Neutrophil (primary cell): ENCODE data around the gene IGSF21.

Source experiments
- H3K27ac ChIP-seq: fragments of 200-600 bp; sonication (generic); 2 replicates; pipeline ENCODE4 v1.5.1; 2016; ENCODE audit warnings: mild to moderate bottlenecking, moderate library complexity
- H3K27me3 ChIP-seq: fragments of 200-600 bp; sonication (generic); 2 replicates; pipeline ENCODE4 v1.6.0; 2016; ENCODE audit warnings: mild to moderate bottlenecking
- H3K36me3 ChIP-seq: fragments of 200-600 bp; sonication (generic); 2 replicates; pipeline ENCODE4 v1.5.1; 2017
- H3K4me1 ChIP-seq, 2 experiments: fragments of 200-600 bp in 1 of 2; sonication (generic) in 1 of 2; 1 replicate in 1 of 2; 2 replicates in 1 of 2; pipeline versions ENCODE4 v1.5.1 to v1.6.1; 2013 to 2016; ENCODE audit warnings: low read depth in 1 of 2, low read length in 1 of 2, mild to moderate bottlenecking in 1 of 2, moderate library complexity in 1 of 2; ENCODE audit not compliant: control insufficient read depth in 1 of 2, insufficient read depth in 1 of 2
- H3K4me3 ChIP-seq, 2 experiments: fragments of 200-600 bp in 1 of 2; sonication (generic) in 1 of 2; 1 replicate in 1 of 2; 2 replicates in 1 of 2; pipeline ENCODE4 v1.5.1; 2013 to 2016; ENCODE audit warnings: low read depth in 1 of 2, low read length in 1 of 2, mild to moderate bottlenecking in 1 of 2, moderate library complexity in 1 of 2
- H3K9me3 ChIP-seq: fragments of 200-600 bp; sonication (generic); 2 replicates; pipeline ENCODE4 v1.5.1; 2016
- TF ChIP-seq, protein P1 (sequence below): fragments of 200-600 bp; sonication (generic); IDR thresholded peaks from 2 replicates; pipeline ENCODE4 v1.5.1; 2016; ENCODE audit warnings: antibody characterized with exemption

Gene IGSF21

DNA sequence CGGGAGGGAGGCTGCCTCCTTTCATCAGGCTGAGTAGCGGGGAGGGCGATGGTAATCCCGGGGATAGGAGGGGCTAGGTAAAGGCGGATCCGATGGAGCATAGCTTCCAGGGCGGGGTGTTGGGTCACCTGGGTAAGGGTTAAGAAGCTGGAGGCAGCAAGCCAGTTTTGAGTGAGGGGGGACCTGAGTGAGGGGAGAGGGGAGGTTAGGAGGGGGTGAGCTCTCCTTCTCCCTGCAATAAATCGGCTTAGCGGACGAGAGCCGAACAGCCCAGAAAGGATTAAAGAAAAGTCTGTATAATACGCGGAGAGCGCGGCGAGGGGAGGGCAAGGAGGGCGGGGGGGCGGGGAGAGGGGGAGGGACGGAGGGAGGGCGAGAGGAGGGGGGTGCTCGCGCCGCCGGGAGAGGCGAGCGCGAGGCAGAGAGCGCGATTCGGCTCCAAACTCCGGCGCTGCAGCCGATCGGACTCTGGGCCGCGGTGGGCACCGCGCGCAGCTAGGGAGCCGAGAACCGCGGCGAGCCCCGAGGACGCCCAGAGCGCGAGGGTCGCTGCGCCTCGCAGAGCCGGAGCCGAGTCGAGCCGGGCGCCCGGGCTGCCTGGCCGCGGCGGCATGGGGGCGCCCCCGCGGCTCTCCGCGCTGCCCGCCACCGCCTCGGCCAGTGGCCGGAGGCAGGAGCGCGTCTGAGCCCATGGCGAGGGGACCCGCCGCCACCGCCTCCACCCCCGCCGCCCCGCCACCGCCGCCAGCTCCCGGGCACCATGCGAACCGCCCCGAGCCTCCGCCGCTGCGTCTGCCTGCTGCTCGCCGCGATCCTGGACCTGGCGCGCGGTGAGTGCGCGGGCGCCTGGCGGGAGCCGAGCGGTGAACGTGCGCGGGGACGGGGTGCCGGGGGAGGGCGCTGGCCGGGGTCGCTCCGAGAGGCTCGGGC, at the start of gene IGSF21:
Gene IGSF21, plus strand, starts transcription at position 430 of the 930 bp plus-strand sequence. Its CDS starts 331 bp downstream, at position 761.
- no peaks in the 10 kb centered on the region for H3K9me3 ChIP-seq
- H3K4me1 ChIP-seq = peaks cover 2 to 11% of the 10 kb centered on the region in 2 experiments
- TF ChIP-seq, protein P1, sequence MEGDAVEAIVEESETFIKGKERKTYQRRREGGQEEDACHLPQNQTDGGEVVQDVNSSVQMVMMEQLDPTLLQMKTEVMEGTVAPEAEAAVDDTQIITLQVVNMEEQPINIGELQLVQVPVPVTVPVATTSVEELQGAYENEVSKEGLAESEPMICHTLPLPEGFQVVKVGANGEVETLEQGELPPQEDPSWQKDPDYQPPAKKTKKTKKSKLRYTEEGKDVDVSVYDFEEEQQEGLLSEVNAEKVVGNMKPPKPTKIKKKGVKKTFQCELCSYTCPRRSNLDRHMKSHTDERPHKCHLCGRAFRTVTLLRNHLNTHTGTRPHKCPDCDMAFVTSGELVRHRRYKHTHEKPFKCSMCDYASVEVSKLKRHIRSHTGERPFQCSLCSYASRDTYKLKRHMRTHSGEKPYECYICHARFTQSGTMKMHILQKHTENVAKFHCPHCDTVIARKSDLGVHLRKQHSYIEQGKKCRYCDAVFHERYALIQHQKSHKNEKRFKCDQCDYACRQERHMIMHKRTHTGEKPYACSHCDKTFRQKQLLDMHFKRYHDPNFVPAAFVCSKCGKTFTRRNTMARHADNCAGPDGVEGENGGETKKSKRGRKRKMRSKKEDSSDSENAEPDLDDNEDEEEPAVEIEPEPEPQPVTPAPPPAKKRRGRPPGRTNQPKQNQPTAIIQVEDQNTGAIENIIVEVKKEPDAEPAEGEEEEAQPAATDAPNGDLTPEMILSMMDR = no peak
- peaks cover 81% of the 10 kb centered on the region for H3K27me3 ChIP-seq
- H3K4me3 ChIP-seq = no peak within 1 kb of the TSS
- H3K36me3 ChIP-seq = no peaks in the 10 kb centered on the region
- no peak within 1 kb of the TSS for H3K27ac ChIP-seq

DNA sequence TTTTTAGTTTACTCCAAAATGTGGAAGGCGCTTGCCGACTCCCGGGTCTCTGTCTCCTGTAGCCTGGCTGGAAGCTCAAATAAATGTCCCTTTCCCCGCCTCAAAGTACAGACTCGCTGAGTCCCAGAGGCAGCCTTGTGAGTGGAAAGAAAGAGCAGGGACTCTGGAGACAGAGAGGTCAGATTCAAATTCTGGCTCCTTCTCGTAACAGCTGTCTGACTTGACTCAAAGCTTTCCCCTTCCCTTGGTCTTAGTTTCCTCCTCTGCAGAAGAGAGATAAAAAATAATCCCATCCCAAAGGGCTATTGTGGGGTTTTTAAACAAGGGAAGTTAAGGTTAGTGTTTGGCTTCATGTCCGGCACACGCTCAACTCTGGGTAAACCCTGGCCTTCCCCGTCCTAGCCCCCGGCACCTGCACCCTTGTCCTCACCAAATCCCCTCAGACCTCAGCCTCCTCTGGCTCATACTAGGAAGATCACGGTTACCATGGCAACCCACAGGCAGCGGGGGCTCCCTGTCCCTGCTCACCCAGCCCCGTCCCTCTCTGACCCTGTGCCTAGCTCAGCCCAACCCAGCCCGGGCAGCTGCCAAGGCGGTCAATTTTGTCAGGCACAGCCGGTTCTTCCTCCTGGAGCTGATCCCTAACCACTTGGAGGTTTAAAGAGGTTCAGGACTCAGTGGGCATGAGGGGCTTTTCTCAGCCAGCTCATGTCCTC, 49.2 kb upstream of the IGSF21 start:
- Histone ChIP-seq H3K4me1 (no peaks in the 10 kb centered on the region), H3K36me3 (no peaks in the 10 kb centered on the region), H3K27me3 (no peaks in the 10 kb centered on the region), H3K4me3 (no peak overlapping the region), H3K27ac (no peak overlapping the region), H3K9me3 (peaks cover 7% of the 10 kb centered on the region)
- TF ChIP-seq, protein P1 = no peak

DNA sequence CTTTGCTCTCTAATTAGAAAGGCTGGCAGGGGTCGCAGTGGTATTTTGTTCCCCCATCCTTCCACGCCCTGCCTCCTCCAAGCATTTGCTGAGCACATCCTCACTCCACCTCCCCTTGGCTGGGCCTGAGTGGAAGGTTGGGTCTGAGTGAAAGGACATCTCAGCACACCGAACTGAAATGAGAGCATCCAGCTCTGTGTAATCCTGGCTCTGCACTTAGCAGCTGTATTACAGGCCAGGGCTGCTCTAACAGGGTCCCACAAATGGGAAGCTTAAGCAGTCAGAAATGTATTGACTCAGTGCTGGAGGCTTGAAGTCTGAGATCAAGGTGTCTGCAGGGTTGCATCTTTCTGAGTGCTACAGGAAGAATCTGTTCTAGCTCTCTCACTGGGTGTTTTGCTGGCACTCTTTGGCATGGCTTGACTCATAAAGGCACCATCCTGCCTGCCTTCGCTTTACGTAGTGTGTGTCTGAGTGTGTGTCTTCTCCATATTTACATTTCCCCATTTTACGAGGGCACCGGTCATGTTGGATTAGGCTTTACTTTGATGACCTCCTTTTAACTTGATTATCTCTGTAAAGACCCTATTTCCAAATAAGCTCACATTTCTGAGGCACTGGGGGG, 48.5 kb upstream of the IGSF21 start:
- no peaks in the 10 kb centered on the region for H3K36me3 ChIP-seq
- H3K27ac ChIP-seq = no peak overlapping the region
- TF ChIP-seq, protein P1 = no peak
- no peaks in the 10 kb centered on the region for H3K4me1 ChIP-seq
- no peaks in the 10 kb centered on the region for H3K27me3 ChIP-seq
- peaks cover 7% of the 10 kb centered on the region for H3K9me3 ChIP-seq
- no peak overlapping the region for H3K4me3 ChIP-seq

DNA sequence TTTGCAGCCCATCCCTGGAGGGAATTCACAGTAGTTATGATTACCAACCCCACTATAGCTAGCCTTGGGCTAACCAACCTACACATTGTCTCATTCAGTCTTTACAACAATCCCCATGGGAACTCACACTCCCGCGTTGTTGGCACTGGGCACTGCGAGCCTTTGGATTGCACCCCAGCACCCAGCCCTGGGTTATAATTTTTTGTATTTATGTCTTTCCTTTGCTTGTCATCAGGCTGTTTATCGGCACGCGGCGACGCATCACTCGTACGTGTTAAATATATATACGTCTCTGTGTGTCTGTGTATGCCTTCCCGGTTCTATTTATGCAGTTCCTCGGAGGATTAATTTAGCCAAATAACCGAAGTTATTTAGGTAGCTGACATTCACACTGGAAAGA, 47.2 kb upstream of the IGSF21 start:
- H3K4me3 ChIP-seq = no peak overlapping the region
- H3K4me1 ChIP-seq = no peaks in the 10 kb centered on the region
- TF ChIP-seq, protein P1 = no peak
- no peak overlapping the region for H3K27ac ChIP-seq
- H3K9me3 ChIP-seq = peaks cover 7% of the 10 kb centered on the region
- no peaks in the 10 kb centered on the region for H3K36me3 ChIP-seq
- H3K27me3 ChIP-seq = peaks cover 8% of the 10 kb centered on the region

DNA sequence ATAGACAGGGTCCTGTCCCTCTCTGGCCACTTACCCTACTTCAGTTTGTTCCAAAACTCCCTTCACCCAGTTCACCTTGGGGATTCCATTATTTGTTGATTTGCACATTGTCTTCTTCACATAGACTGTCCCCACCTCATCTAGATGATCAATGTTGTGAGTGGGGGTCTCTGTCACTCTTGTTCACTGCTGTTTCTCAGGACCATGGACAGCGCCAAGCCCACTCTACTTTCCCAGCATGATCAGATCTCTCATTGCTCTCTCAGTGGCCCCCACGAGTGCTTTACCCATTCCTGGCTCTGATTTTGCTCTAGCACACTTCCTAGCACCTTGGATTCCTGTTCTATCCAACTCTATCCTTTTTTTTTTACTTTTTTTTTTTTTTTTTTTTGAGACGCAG, 45.4 kb upstream of the IGSF21 start:
- Histone ChIP-seq H3K4me3 (no peak overlapping the region), H3K4me1 (no peaks in the 10 kb centered on the region), H3K27me3 (peaks cover 8% of the 10 kb centered on the region), H3K27ac (no peak overlapping the region), H3K9me3 (peaks cover 7% of the 10 kb centered on the region), H3K36me3 (no peaks in the 10 kb centered on the region)
- TF ChIP-seq, protein P1 = no peak
